Panc1 (cell line): ENCODE measurements around the gene TFB1M.

Experiments used
- CTCF ChIP-seq: fragments of 450-650 bp; IDR thresholded peaks from 2 replicates; pipeline ENCODE4 v1.5.1; 2017; ENCODE audit warnings: mild to moderate bottlenecking
- POLR2AphosphoS5 ChIP-seq: IDR thresholded peaks from 2 replicates; pipeline ENCODE4 v1.6.1; 2012; ENCODE audit warnings: mild to moderate bottlenecking, low read depth, low read length, moderate library complexity
- REST ChIP-seq, 2 experiments: IDR thresholded peaks; 2 replicates each; pipeline ENCODE4 v1.6.1; 2011 to 2012; ENCODE audit warnings: low read depth in 2 of 2, control low read depth in 1 of 2, low read length in 1 of 2, mild to moderate bottlenecking in 1 of 2, moderate library complexity in 1 of 2; ENCODE audit not compliant: insufficient read depth in 1 of 2
- SIN3A ChIP-seq: IDR thresholded peaks from 2 replicates; pipeline ENCODE4 v1.6.1; 2012; ENCODE audit warnings: low read depth, mild to moderate bottlenecking, low read length, moderate library complexity, borderline replicate concordance; ENCODE audit not compliant: insufficient read depth

- TF ChIP-seq CTCF = no peak
- TF ChIP-seq SIN3A = no peak
- no peak for TF ChIP-seq POLR2AphosphoS5
- no peak for TF ChIP-seq REST (IDR thresholded peaks at IDR 0.05; ENCODE audit: insufficient read depth in 1 of 2, low read depth in 2 of 2, low read length in 1 of 2)
These were observed 58.0 kb downstream of the TFB1M start for GRCh38 chr6:155256122-155256795.
